ENCODE measurements around the gene RBM39.
"Not testable (repeated sequence)": the region's sequence is repeated elsewhere in the genome, so short reads cannot be mapped to it uniquely, and the experiment has no call there.

The RBM39 gene

GRCh38 chr20:35704514-35705261 lies 37.4 kb downstream of the RBM39 start:
- DNase-seq = no peak

- DNase-seq = no peak
Observed at GRCh38 chr20:35702824-35703695, 39.0 kb downstream of the RBM39 start.

- no peak for DNase-seq
Observed at GRCh38 chr20:35702051-35702823, 39.8 kb downstream of the RBM39 start.

GRCh38 chr20:35700625-35701148 lies 41.4 kb downstream of the RBM39 start:
- DNase-seq = no peak

GRCh38 chr20:35699957-35700624 lies 42.0 kb downstream of the RBM39 start:
- DNase-seq = no peak

- peak; percentile 85 to 90 for DNase-seq
Observed at GRCh38 chr20:35699127-35699956, 42.7 kb downstream of the RBM39 start, which contains the start of the genes NFS1 and ROMO1. Gene NFS1 (minus strand): TSS chr20:35699352. CDS start chr20:35699288, 64 bp downstream. Gene ROMO1 (plus strand): TSS chr20:35699405. CDS start chr20:35699633, 228 bp downstream.

- DNase-seq = no peak
Observed at GRCh38 chr20:35698298-35699126, 43.5 kb downstream of the RBM39 start.

- DNase-seq = no peak
Observed at GRCh38 chr20:35697696-35698297, 44.3 kb downstream of the RBM39 start.

- DNase-seq = no peak
Observed at GRCh38 chr20:35695978-35696377, 46.1 kb downstream of the RBM39 start.

GRCh38 chr20:35695245-35695749 lies 46.8 kb downstream of the RBM39 start:
- no peak for DNase-seq

GRCh38 chr20:35690265-35690664 lies 51.8 kb downstream of the RBM39 start:
- DNase-seq = no peak

- not testable (repeated sequence) for DNase-seq
Observed at GRCh38 chr20:35686872-35687271, 55.2 kb downstream of the RBM39 start.

- not testable (repeated sequence) for DNase-seq
Observed at GRCh38 chr20:35685368-35685767, 56.7 kb downstream of the RBM39 start.

- DNase-seq = no peak
Observed at GRCh38 chr20:35681960-35682359, 60.1 kb downstream of the RBM39 start.

GRCh38 chr20:35680452-35681183 lies 61.4 kb downstream of the RBM39 start:
- no peak for DNase-seq

- DNase-seq = no peak
Observed at GRCh38 chr20:35674921-35675320, 67.1 kb downstream of the RBM39 start.

- no peak for DNase-seq
Observed at GRCh38 chr20:35673884-35674283, 68.2 kb downstream of the RBM39 start.

GRCh38 chr20:35669681-35670080 lies 72.4 kb downstream of the RBM39 start:
- DNase-seq = no peak

- no peak for DNase-seq
Observed at GRCh38 chr20:35669221-35669620, 72.8 kb downstream of the RBM39 start.
